GM12892 (cell line): Measurements from ENCODE around the gene DAGLB.
A peak's percentile ranks its signal among the peaks of the same experiment; 100 is the strongest.

Experiments used
- POLR2A ChIP-seq: IDR thresholded peaks from 2 replicates; pipeline ENCODE4 v1.6.1; 2011; ENCODE audit warnings: low read depth, low read length, control low read depth
- POLR2AphosphoS5 ChIP-seq: IDR thresholded peaks from 2 replicates; pipeline ENCODE4 v1.6.1; 2011; ENCODE audit warnings: low read depth, low read length, control low read depth

- TF ChIP-seq POLR2AphosphoS5 (peak; percentile 45; the same call in 1 of the 2 replicates), POLR2A (no peak; the same call in 1 of the 2 replicates)
These were observed 43.8 kb downstream of the DAGLB start for GRCh38 chr7:6403907-6404306.
